Endothelial cell (in vitro differentiated cells): ENCODE results near the gene DISP3. TPM values are rescaled to one million over a fixed set of nuclear protein-coding genes. Genes with fewer than 3 reads are reported as not detected.

Source experiments
- DNase-seq: peaks from one replicate; pipeline ENCODE4 v3.0.0; 2021; ENCODE audit warnings: low spot score
- H3K27ac Mint-ChIP-seq: one replicate; pipeline ENCODE4 v1.8.0; 2021; ENCODE audit warnings: mixed read lengths, inconsistent platforms; ENCODE audit not compliant: unreplicated experiment
- H3K27me3 Mint-ChIP-seq: one replicate; pipeline ENCODE4 v1.8.0; 2021; ENCODE audit warnings: mild to moderate bottlenecking, moderate library complexity, mixed read lengths, inconsistent platforms; ENCODE audit not compliant: unreplicated experiment
- H3K36me3 Mint-ChIP-seq: one replicate; pipeline ENCODE4 v1.8.0; 2021; ENCODE audit warnings: mild to moderate bottlenecking, low read depth, mixed read lengths, inconsistent platforms; ENCODE audit not compliant: unreplicated experiment
- H3K4me1 Mint-ChIP-seq: one replicate; pipeline ENCODE4 v1.8.0; 2021; ENCODE audit warnings: mild to moderate bottlenecking, mixed read lengths, inconsistent platforms; ENCODE audit not compliant: unreplicated experiment
- H3K4me3 Mint-ChIP-seq: one replicate; pipeline ENCODE4 v1.8.0; 2021; ENCODE audit warnings: mild to moderate bottlenecking, mixed read lengths, inconsistent platforms; ENCODE audit not compliant: unreplicated experiment
- H3K9me3 Mint-ChIP-seq: one replicate; pipeline ENCODE4 v1.8.0; 2021; ENCODE audit warnings: mixed read lengths, inconsistent platforms; ENCODE audit not compliant: unreplicated experiment
- CTCF ChIP-seq: fragments of 200-600 bp; sonication (generic); IDR thresholded peaks from one replicate; pipeline ENCODE4 v1.5.0; 2021; ENCODE audit warnings: antibody characterized with exemption; ENCODE audit not compliant: unreplicated experiment
- total RNA-seq: library from RNA; stranded (reverse); fragmentation: NEBNext Ultra II Directional; extraction: Animal tissue kit (Norgen Biotek cat#: 25700); gene quantifications from one replicate; pipeline ENCODE4 v1.2.1, GENCODE V29; 2021; ENCODE audit not compliant: unreplicated experiment

Gene DISP3
- total RNA-seq, 1 donor from 2014 or later: 1.6 TPM

GRCh38 chr1:11481019-11481418, 2.1 kb downstream of the DISP3 start:
- DNase-seq: no peak
- Mint-ChIP-seq H3K9me3 (no peaks in the 10 kb centered on the region), H3K27ac (no peak overlapping the region), H3K4me3 (no peak overlapping the region), H3K27me3 (peaks cover 18% of the 10 kb centered on the region), H3K4me1 (peaks cover 15% of the 10 kb centered on the region), H3K36me3 (no peaks in the 10 kb centered on the region)
- no peak for TF ChIP-seq CTCF

GRCh38 chr1:11482198-11482597, 3.2 kb downstream of the DISP3 start:
- H3K27me3 Mint-ChIP-seq: peaks cover 21% of the 10 kb centered on the region
- H3K9me3 Mint-ChIP-seq: no peaks in the 10 kb centered on the region
- no peak overlapping the region for H3K4me3 Mint-ChIP-seq
- H3K27ac Mint-ChIP-seq: no peak overlapping the region
- DNase-seq: no peak
- H3K4me1 Mint-ChIP-seq: peaks cover 25% of the 10 kb centered on the region
- H3K36me3 Mint-ChIP-seq: no peaks in the 10 kb centered on the region
- no peak for TF ChIP-seq CTCF

- Mint-ChIP-seq H3K27me3 (peaks cover 19% of the 10 kb centered on the region), H3K27ac (peak overlapping the region; percentile 18), H3K4me3 (no peak overlapping the region), H3K4me1 (peaks cover 25% of the 10 kb centered on the region), H3K9me3 (no peaks in the 10 kb centered on the region), H3K36me3 (no peaks in the 10 kb centered on the region)
- DNase-seq: no peak
- TF ChIP-seq CTCF: no peak
Observed at GRCh38 chr1:11482701-11483479, 3.9 kb downstream of the DISP3 start.

- Mint-ChIP-seq H3K27me3 (peaks cover 19% of the 10 kb centered on the region), H3K27ac (no peak overlapping the region), H3K36me3 (no peaks in the 10 kb centered on the region), H3K4me1 (peaks cover 25% of the 10 kb centered on the region), H3K9me3 (no peaks in the 10 kb centered on the region), H3K4me3 (no peak overlapping the region)
- DNase-seq: no peak
- no peak for TF ChIP-seq CTCF
Observed at GRCh38 chr1:11483581-11484320, 4.8 kb downstream of the DISP3 start.

GRCh38 chr1:11484321-11484655, 5.3 kb downstream of the DISP3 start:
- H3K36me3 Mint-ChIP-seq: no peaks in the 10 kb centered on the region

More at GRCh38 chr1:11484321-11484655, 5.3 kb downstream of the DISP3 start:
- H3K9me3 Mint-ChIP-seq: no peaks in the 10 kb centered on the region
- TF ChIP-seq CTCF: no peak
- H3K27ac Mint-ChIP-seq: no peak overlapping the region
- H3K4me1 Mint-ChIP-seq: peaks cover 25% of the 10 kb centered on the region
- no peak overlapping the region for H3K4me3 Mint-ChIP-seq
- peaks cover 19% of the 10 kb centered on the region for H3K27me3 Mint-ChIP-seq
- DNase-seq: no peak
